ENCODE measurements around the gene DSE. TPM values are rescaled to one million over a fixed set of nuclear protein-coding genes. Genes with fewer than 3 reads are reported as not detected.

Gene DSE
- total RNA-seq, 1 experiment from 2014 or later: 43.3 TPM

- BruUV-seq (replicated peaks): no TSS peak
- TF ChIP-seq EZH2 (IDR thresholded peaks at IDR 0.05; ENCODE audit: low read depth): no peak
- TF ChIP-seq CTCF (conservative IDR thresholded peaks at IDR 0.05): no peak
- Histone ChIP-seq H3K9me2 (ENCODE audit: insufficient read depth) (no peaks in the 10 kb centered on the region), H3K4me2 (no peak overlapping the region), H3K27me3 (ENCODE audit: insufficient read depth, low read depth) (no peaks in the 10 kb centered on the region), H3K9me3 (ENCODE audit: insufficient read depth, low read depth) (no peaks in the 10 kb centered on the region), H3K27ac (no peak overlapping the region), H3K36me3 (ENCODE audit: low read depth) (0 out of 2 replicates have a peak, but pooled peaks cover 4% of the 10 kb centered on the region), H4K20me1 (ENCODE audit: insufficient read depth) (no peaks in the 10 kb centered on the region), H3F3A (ENCODE audit: insufficient read depth, low read depth) (no peaks in the 10 kb centered on the region), H3K79me2 (ENCODE audit: low read depth) (no peaks in the 10 kb centered on the region), H3K4me3 (no peak overlapping the region), H2AFZ (no peak overlapping the region), H3K4me1 (replicated peaks; ENCODE audit: insufficient read depth) (peaks cover 22% of the 10 kb centered on the region)
- ChIA-PET CTCF (no interaction called here), POLR2A (ENCODE audit: unreplicated experiment) (no interaction called here)
- no peak for DNase-seq
- intact Hi-C loops (cut with micrococcal nuclease; ENCODE audit: unreplicated experiment): no loop called here
These were observed 29.6 kb downstream of the DSE start for GRCh38 chr6:116400328-116400727.

- 0 out of 2 replicates have a peak, but pooled peaks cover 4% of the 10 kb centered on the region for H3K36me3 ChIP-seq (ENCODE audit: low read depth)
- POLR2A ChIA-PET (ENCODE audit: unreplicated experiment): no interaction called here
- no peaks in the 10 kb centered on the region for H3K9me3 ChIP-seq (ENCODE audit: insufficient read depth, low read depth)
These were observed 31.6 kb downstream of the DSE start for GRCh38 chr6:116402108-116402937.

GRCh38 chr6:116403205-116403604, 32.5 kb downstream of the DSE start:
- POLR2A ChIA-PET (ENCODE audit: unreplicated experiment): no interaction called here
- no peak overlapping the region for H2AFZ ChIP-seq
- no peaks in the 10 kb centered on the region for H3F3A ChIP-seq (ENCODE audit: insufficient read depth, low read depth)
- DNase-seq: no peak
- no peak overlapping the region for H3K4me2 ChIP-seq
- H4K20me1 ChIP-seq (ENCODE audit: insufficient read depth): no peaks in the 10 kb centered on the region
- no peaks in the 10 kb centered on the region for H3K9me2 ChIP-seq (ENCODE audit: insufficient read depth)
- intact Hi-C loops (cut with micrococcal nuclease; ENCODE audit: unreplicated experiment): no loop called here
- no peaks in the 10 kb centered on the region for H3K79me2 ChIP-seq (ENCODE audit: low read depth)
- TF ChIP-seq EZH2 (IDR thresholded peaks at IDR 0.05; ENCODE audit: low read depth) (no peak), CTCF (conservative IDR thresholded peaks at IDR 0.05) (no peak)
- no peak overlapping the region for H3K4me3 ChIP-seq
- no peaks in the 10 kb centered on the region for H3K27me3 ChIP-seq (ENCODE audit: insufficient read depth, low read depth)
- BruUV-seq (replicated peaks): no TSS peak
- H3K27ac ChIP-seq: no peak overlapping the region
- H3K4me1 ChIP-seq (replicated peaks; ENCODE audit: insufficient read depth): peaks cover 11% of the 10 kb centered on the region
- 0 out of 2 replicates have a peak, but pooled peaks cover 4% of the 10 kb centered on the region for H3K36me3 ChIP-seq (ENCODE audit: low read depth)
- H3K9me3 ChIP-seq (ENCODE audit: insufficient read depth, low read depth): no peaks in the 10 kb centered on the region
- CTCF ChIA-PET: interaction anchor here (0.6 kb wide), 1 partner anchor 9 kb away, joined by 4 read pairs; no protein-coding TSS in a partner anchor

More at GRCh38 chr6:116402108-116402937, 31.6 kb downstream of the DSE start:
- H3K27ac ChIP-seq: no peak overlapping the region
- H3F3A ChIP-seq (ENCODE audit: insufficient read depth, low read depth): no peaks in the 10 kb centered on the region
- no peak for TF ChIP-seq EZH2 (IDR thresholded peaks at IDR 0.05; ENCODE audit: low read depth)
- TF ChIP-seq CTCF (conservative IDR thresholded peaks at IDR 0.05): no peak
- H3K9me2 ChIP-seq (ENCODE audit: insufficient read depth): no peaks in the 10 kb centered on the region
- DNase-seq: no peak
- peaks cover 20% of the 10 kb centered on the region for H3K4me1 ChIP-seq (replicated peaks; ENCODE audit: insufficient read depth)
- H3K27me3 ChIP-seq (ENCODE audit: insufficient read depth, low read depth): no peaks in the 10 kb centered on the region
- CTCF ChIA-PET: no interaction called here
- no TSS peak for BruUV-seq (replicated peaks)
- no peaks in the 10 kb centered on the region for H4K20me1 ChIP-seq (ENCODE audit: insufficient read depth)
- H3K79me2 ChIP-seq (ENCODE audit: low read depth): no peaks in the 10 kb centered on the region
- no peak overlapping the region for H2AFZ ChIP-seq
- no peak overlapping the region for H3K4me3 ChIP-seq
- intact Hi-C loops (cut with micrococcal nuclease; ENCODE audit: unreplicated experiment): no loop called here
- no peak overlapping the region for H3K4me2 ChIP-seq

Measured in PC-9 (cell line).